ENCODE results near the gene SLC44A2. TPM values are rescaled to one million over a fixed set of nuclear protein-coding genes. Genes with fewer than 3 reads are reported as not detected.

SLC44A2 gene
- total RNA-seq, 4 donors from 2014 or later, result 34.3 to 51.7 (median 41.5) TPM

GRCh38 chr19:10646456-10647159, 21.3 kb downstream of the SLC44A2 start:
- TF ChIP-seq POLR2AphosphoS5 (IDR thresholded peaks at IDR 0.05) (no peak), POLR2A (IDR thresholded peaks at IDR 0.05) (no peak), CTCF (IDR thresholded peaks at IDR 0.05) (no peak), EP300 (IDR thresholded peaks at IDR 0.05) (no peak)
- H3K4me3 ChIP-seq, result no peak overlapping the region
- 51 to 73% methylated on average over 3 to 10 of the region's 12 CpGs for WGBS, 2 donors (ENCODE audit: low coverage in 1 of 2)
- peaks cover 0 to 23% of the 10 kb centered on the region in 2 donors for H3K36me3 ChIP-seq
- peaks cover 0 to 36% (median 10%) of the 10 kb centered on the region in 3 donors for H3K4me1 ChIP-seq
- no peak overlapping the region for H3K27ac ChIP-seq
- H3K27me3 ChIP-seq, result no peaks in the 10 kb centered on the region
- no peaks in the 10 kb centered on the region for H3K9me3 ChIP-seq
- no peak for ATAC-seq

GRCh38 chr19:10648360-10648759, 23.0 kb downstream of the SLC44A2 start:
- Histone ChIP-seq H3K27me3 (no peaks in the 10 kb centered on the region), H3K4me1 (peaks cover 0 to 38% (median 16%) of the 10 kb centered on the region in 3 donors), H3K9me3 (no peaks in the 10 kb centered on the region), H3K27ac (no peak overlapping the region), H3K36me3 (peaks cover 0 to 5% of the 10 kb centered on the region in 2 donors), H3K4me3 (no peak overlapping the region)
- 72 to 89% methylated on average over 3 to 4 of the region's 4 CpGs for WGBS, 2 donors (ENCODE audit: low coverage in 1 of 2)
- no peak for ATAC-seq
- TF ChIP-seq POLR2A (IDR thresholded peaks at IDR 0.05) (no peak), POLR2AphosphoS5 (IDR thresholded peaks at IDR 0.05) (no peak), CTCF (IDR thresholded peaks at IDR 0.05) (no peak), EP300 (IDR thresholded peaks at IDR 0.05) (no peak)

DNA sequence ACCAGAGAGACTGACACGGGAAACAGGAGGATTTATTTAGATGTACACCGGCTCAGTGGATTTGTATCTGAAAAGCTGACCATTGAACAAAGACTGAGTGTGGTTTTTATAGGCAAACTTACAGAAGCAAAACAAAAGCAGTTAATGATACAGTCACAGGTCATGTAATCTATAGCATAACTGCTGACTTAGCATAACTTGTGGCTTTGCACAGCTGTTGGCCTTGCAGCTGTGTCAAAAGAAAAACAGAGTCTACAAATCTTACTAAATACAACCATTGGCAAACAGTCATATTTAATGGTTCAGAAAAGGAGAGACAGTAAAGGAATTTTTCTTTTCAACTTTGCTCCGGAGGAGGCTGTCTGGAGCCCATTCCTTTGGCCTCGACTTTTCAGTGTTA, 26.5 kb downstream of the SLC44A2 start:
- Histone ChIP-seq H3K9me3 (no peaks in the 10 kb centered on the region), H3K27ac (no peak overlapping the region), H3K4me3 (no peak overlapping the region), H3K27me3 (no peaks in the 10 kb centered on the region), H3K36me3 (no peaks in the 10 kb centered on the region), H3K4me1 (peaks cover 0 to 41% (median 18%) of the 10 kb centered on the region in 3 donors)
- 59 to 69% methylated on average over 2 to 4 of the region's 4 CpGs for WGBS, 2 donors (ENCODE audit: low coverage in 1 of 2)
- TF ChIP-seq POLR2AphosphoS5 (IDR thresholded peaks at IDR 0.05), result no peak
- no peak for TF ChIP-seq EP300 (IDR thresholded peaks at IDR 0.05)
- no peak for TF ChIP-seq CTCF (IDR thresholded peaks at IDR 0.05)
- TF ChIP-seq POLR2A (IDR thresholded peaks at IDR 0.05), result no peak
- ATAC-seq, result no peak

- no peaks in the 10 kb centered on the region for H3K27me3 ChIP-seq
- peak overlapping the region; percentile 77 to 95 for H3K4me3 ChIP-seq
- H3K9me3 ChIP-seq, result no peaks in the 10 kb centered on the region
- H3K36me3 ChIP-seq, result peaks cover 0 to 6% of the 10 kb centered on the region in 2 donors
- ATAC-seq, result peak; percentile 7
- TF ChIP-seq CTCF (IDR thresholded peaks at IDR 0.05) (peak in 1 of 4 experiments; percentile 28), POLR2AphosphoS5 (IDR thresholded peaks at IDR 0.05) (no peak)
- peaks cover 0 to 57% (median 23%) of the 10 kb centered on the region in 3 donors for H3K4me1 ChIP-seq
- 0% methylated on average over 1 to 10 of the region's 18 CpGs for whole genome bisulfite sequencing, 2 donors (ENCODE audit: low coverage in 1 of 2)
- peak overlapping the region; percentile 94 to 100 (median 99) for H3K27ac ChIP-seq
Observed at GRCh38 chr19:10653482-10653731, 28.1 kb downstream of the SLC44A2 start.

All from gastroesophageal sphincter (tissue), 4 donors.